Activated T-cell treated with anti-CD3 and anti-CD28 coated beads, Interleukin-2, amount 50 U/mL, for 72 hours (primary cell): ENCODE measurements around the gene IQGAP2. TPM values are rescaled to one million over a fixed set of nuclear protein-coding genes. Genes with fewer than 3 reads are reported as not detected.

ENCODE experiments used
- ATAC-seq, 2 donors: fragments of 150-1000 bp; cut with Tn5 transposase; replicated peaks in 1 of 2; 2 replicates each; pipeline ENCODE4 v1.10.0; 2021; ENCODE audit warnings: moderate library complexity in 2 of 2, mild to moderate bottlenecking in 1 of 2
- DNase-seq, 2 donors: peaks; one replicate each; pipeline ENCODE4 v3.0.0; 2021 to 2022; ENCODE audit warnings: mixed read lengths in 1 of 2
- H3K27ac Mint-ChIP-seq: one replicate; pipeline ENCODE4 v1.8.0; 2022; ENCODE audit warnings: mild to moderate bottlenecking, moderate library complexity, mixed read lengths
- H3K27me3 Mint-ChIP-seq: one replicate; pipeline ENCODE4 v1.8.0; 2022; ENCODE audit warnings: low read depth, mixed read lengths
- H3K36me3 Mint-ChIP-seq, 2 donors: one replicate each; pipeline ENCODE4 v1.8.0; 2022; ENCODE audit warnings: mixed read lengths in 2 of 2, mild to moderate bottlenecking in 1 of 2; ENCODE audit not compliant: insufficient read depth in 2 of 2
- H3K4me1 Mint-ChIP-seq: one replicate; pipeline ENCODE4 v1.8.0; 2022; ENCODE audit warnings: low read depth, mixed read lengths
- H3K4me3 Mint-ChIP-seq, 2 donors: one replicate each; pipeline ENCODE4 v1.8.0; 2022; ENCODE audit warnings: mild to moderate bottlenecking in 2 of 2, mixed read lengths in 2 of 2, moderate library complexity in 2 of 2
- H3K9me3 Mint-ChIP-seq, 2 donors: one replicate each; pipeline ENCODE4 v1.8.0; 2022; ENCODE audit warnings: mixed read lengths in 2 of 2
- total RNA-seq, 2 donors: library from RNA; stranded (reverse); gene quantifications; one replicate each; pipeline ENCODE4 v1.2.3, GENCODE V29; 2022

The IQGAP2 gene
- total RNA-seq, 2 donors from 2014 or later = 78.0 to 108 TPM

DNA sequence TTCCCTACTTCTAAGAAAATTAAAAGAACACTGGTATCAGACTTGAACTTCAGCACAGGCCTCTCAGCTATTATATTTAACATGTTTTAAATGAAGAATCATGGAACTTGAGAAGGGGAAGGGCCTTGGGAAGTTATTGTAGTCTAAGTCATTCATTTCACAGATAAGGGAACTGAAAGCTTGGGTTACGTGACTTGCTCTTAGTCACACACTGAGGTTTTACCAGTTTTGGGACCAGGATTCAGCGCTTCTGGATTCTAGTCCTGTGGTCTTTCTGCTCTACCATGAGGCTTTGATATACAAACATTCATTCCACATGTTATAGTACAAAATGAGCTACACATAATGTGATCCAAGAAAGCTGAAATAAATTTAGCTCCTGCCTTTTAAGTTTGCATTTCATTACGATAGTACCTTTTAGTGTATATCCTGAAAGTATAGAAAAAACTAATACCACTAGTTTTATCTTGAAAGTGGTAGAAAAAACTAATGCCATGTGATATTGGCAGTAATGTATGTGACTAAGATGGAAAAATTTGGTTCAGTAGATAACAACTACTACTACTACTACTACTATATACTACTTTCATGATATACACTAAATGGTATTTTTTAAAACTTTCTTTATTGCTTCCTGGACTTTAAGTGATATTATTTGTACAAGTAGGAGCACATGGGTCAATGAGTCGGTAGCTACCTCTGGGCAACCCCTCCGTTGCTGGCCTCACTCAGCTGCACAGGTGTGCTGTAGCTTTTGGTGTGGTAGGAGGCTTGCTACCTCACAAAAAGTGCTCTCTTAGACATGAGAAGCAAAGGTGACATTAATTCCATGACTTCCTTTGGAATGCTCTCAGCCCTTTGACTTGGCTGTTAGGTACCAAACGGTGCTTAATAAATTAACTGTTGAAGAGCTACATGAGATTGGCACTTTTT lies 179.4 kb downstream of the IQGAP2 start:
- Mint-ChIP-seq H3K4me3 (peak overlapping the region; percentile 17 to 60), H3K27me3 (no peaks in the 10 kb centered on the region), H3K36me3 (peaks cover 1 to 4% of the 10 kb centered on the region in 2 donors), H3K4me1 (peaks cover 34% of the 10 kb centered on the region), H3K9me3 (no peaks in the 10 kb centered on the region), H3K27ac (peak overlapping the region; percentile 59)
- peak; percentile 46 to 48 for DNase-seq
- ATAC-seq = peak; percentile 90 to 91

GRCh38 chr5:76583163-76584047 lies 180.3 kb downstream of the IQGAP2 start:
- peak overlapping the region; percentile 17 to 41 for H3K4me3 Mint-ChIP-seq
- H3K9me3 Mint-ChIP-seq = no peaks in the 10 kb centered on the region
- DNase-seq (no peak), ATAC-seq (no peak)
- H3K36me3 Mint-ChIP-seq = peaks cover 1 to 4% of the 10 kb centered on the region in 2 donors
- H3K27ac Mint-ChIP-seq = peak overlapping the region; percentile 59
- H3K27me3 Mint-ChIP-seq = no peaks in the 10 kb centered on the region
- H3K4me1 Mint-ChIP-seq = peaks cover 27% of the 10 kb centered on the region

DNA sequence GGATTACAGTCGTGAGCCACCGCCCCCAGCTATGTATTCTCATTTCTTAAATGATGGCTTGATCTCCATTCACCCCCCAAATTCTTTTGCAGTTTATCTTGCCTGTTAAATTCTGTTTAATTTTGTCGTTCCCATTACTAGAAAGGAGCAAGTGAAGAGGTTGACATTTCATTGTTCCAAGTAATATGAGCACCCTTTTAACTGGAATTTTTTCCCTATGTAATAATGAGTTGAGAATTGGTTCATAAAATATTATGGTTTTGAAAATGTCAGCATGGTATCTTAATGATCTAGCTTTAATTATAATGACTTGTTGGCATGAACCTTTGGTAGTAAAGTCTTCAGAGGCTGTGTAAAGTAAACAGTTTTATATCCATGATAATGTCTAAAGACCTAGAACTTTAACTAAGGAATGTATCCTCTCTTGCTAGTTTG lies 182.7 kb downstream of the IQGAP2 start:
- peaks cover 1 to 11% of the 10 kb centered on the region in 2 donors for H3K36me3 Mint-ChIP-seq
- H3K27me3 Mint-ChIP-seq = no peaks in the 10 kb centered on the region

DNA sequence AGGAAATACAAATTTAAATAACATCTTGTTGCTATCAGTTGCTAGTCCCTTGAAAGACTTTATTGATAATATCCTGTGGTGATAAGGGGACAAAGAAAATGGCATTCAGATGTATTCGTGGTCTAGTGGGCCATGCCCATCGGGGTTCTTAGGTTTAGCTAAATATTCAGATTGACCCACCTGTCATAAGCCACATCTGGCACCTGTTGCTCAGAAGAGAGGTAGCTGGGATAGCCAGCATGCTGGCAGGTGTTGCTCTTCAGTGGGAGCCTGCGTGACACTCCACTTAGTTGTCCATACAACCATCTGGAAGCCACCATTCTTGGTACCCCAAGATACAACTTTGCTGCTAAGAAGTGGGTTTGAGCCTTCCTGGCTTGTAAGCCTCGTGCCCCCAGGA lies 183.4 kb downstream of the IQGAP2 start:
- Mint-ChIP-seq H3K27ac (no peak overlapping the region), H3K9me3 (no peaks in the 10 kb centered on the region), H3K4me1 (peaks cover 32% of the 10 kb centered on the region), H3K4me3 (no peak overlapping the region), H3K36me3 (peaks cover 2 to 8% of the 10 kb centered on the region in 2 donors), H3K27me3 (no peaks in the 10 kb centered on the region)
- ATAC-seq = no peak
- DNase-seq = no peak

More for the DNA sequence above, 182.7 kb downstream of the IQGAP2 start:
- Mint-ChIP-seq H3K4me3 (no peak overlapping the region), H3K9me3 (no peaks in the 10 kb centered on the region), H3K4me1 (peaks cover 39% of the 10 kb centered on the region), H3K27ac (no peak overlapping the region)
- no peak for ATAC-seq
- DNase-seq = no peak

- Mint-ChIP-seq H3K27me3 (no peaks in the 10 kb centered on the region), H3K4me1 (peaks cover 15% of the 10 kb centered on the region), H3K27ac (peak overlapping the region; percentile 75), H3K4me3 (peak overlapping the region in 1 of 2 donors; percentile 30), H3K36me3 (peaks cover 7 to 17% of the 10 kb centered on the region in 2 donors), H3K9me3 (no peaks in the 10 kb centered on the region)
- DNase-seq (peak in 1 of 2 donors; percentile 35), ATAC-seq (peak; percentile 88 to 99)
Observed at GRCh38 chr5:76590027-76590426, 186.9 kb downstream of the IQGAP2 start.

GRCh38 chr5:76591366-76591765 lies 188.3 kb downstream of the IQGAP2 start:
- H3K4me3 Mint-ChIP-seq = no peak overlapping the region
- H3K9me3 Mint-ChIP-seq = peaks cover 0 to 1% of the 10 kb centered on the region in 2 donors
- H3K27ac Mint-ChIP-seq = peak overlapping the region; percentile 26
- DNase-seq (no peak), ATAC-seq (no peak)
- peaks cover 10 to 19% of the 10 kb centered on the region in 2 donors for H3K36me3 Mint-ChIP-seq
- H3K4me1 Mint-ChIP-seq = peaks cover 15% of the 10 kb centered on the region
- no peaks in the 10 kb centered on the region for H3K27me3 Mint-ChIP-seq

- H3K9me3 Mint-ChIP-seq = peaks cover 0 to 1% of the 10 kb centered on the region in 2 donors
- H3K4me3 Mint-ChIP-seq = no peak overlapping the region
- peak overlapping the region; percentile 40 for H3K27ac Mint-ChIP-seq
- ATAC-seq = no peak
- peaks cover 15% of the 10 kb centered on the region for H3K4me1 Mint-ChIP-seq
- no peak for DNase-seq
- peaks cover 15 to 26% of the 10 kb centered on the region in 2 donors for H3K36me3 Mint-ChIP-seq
- H3K27me3 Mint-ChIP-seq = no peaks in the 10 kb centered on the region
Observed at GRCh38 chr5:76592692-76593091, 189.6 kb downstream of the IQGAP2 start.

GRCh38 chr5:76594107-76594506 lies 191.0 kb downstream of the IQGAP2 start:
- ATAC-seq (no peak), DNase-seq (no peak)
- H3K4me3 Mint-ChIP-seq = no peak overlapping the region
- no peaks in the 10 kb centered on the region for H3K27me3 Mint-ChIP-seq
- H3K27ac Mint-ChIP-seq = no peak overlapping the region
- peaks cover 0 to 1% of the 10 kb centered on the region in 2 donors for H3K9me3 Mint-ChIP-seq
- H3K4me1 Mint-ChIP-seq = peaks cover 14% of the 10 kb centered on the region
- peaks cover 15 to 26% of the 10 kb centered on the region in 2 donors for H3K36me3 Mint-ChIP-seq

GRCh38 chr5:76595755-76596481 lies 192.8 kb downstream of the IQGAP2 start:
- H3K4me1 Mint-ChIP-seq = no peaks in the 10 kb centered on the region
- ATAC-seq (no peak), DNase-seq (no peak)
- no peaks in the 10 kb centered on the region for H3K27me3 Mint-ChIP-seq
- H3K27ac Mint-ChIP-seq = peak overlapping the region; percentile 63
- peaks cover 15 to 19% of the 10 kb centered on the region in 2 donors for H3K36me3 Mint-ChIP-seq
- H3K4me3 Mint-ChIP-seq = peak overlapping the region in 1 of 2 donors; percentile 41
- H3K9me3 Mint-ChIP-seq = peaks cover 0 to 1% of the 10 kb centered on the region in 2 donors

DNA sequence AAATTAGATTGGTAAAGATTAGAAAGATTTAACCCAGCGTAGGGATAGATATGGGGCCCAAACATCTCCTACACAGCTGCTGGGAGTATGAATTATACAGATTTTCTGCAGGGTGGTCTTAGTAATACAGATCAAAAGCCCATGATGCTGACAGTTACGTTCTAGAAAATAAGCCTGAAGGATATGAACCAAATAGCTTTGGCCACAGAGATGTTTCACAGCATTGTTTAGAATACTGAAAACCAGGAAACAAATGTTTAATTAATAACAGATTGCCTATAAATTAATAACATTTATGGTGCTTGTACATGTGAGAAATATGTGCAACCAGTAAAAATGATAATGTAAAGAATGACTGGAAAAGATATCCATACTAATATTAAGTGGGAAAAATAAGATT lies 195.4 kb downstream of the IQGAP2 start:
- no peak for ATAC-seq
- no peaks in the 10 kb centered on the region for H3K4me1 Mint-ChIP-seq
- no peak overlapping the region for H3K27ac Mint-ChIP-seq
- peaks cover 12 to 15% of the 10 kb centered on the region in 2 donors for H3K36me3 Mint-ChIP-seq
- H3K4me3 Mint-ChIP-seq = no peak overlapping the region
- peaks cover 0 to 1% of the 10 kb centered on the region in 2 donors for H3K9me3 Mint-ChIP-seq
- DNase-seq = no peak
- no peaks in the 10 kb centered on the region for H3K27me3 Mint-ChIP-seq

GRCh38 chr5:76600716-76601115 lies 197.6 kb downstream of the IQGAP2 start:
- H3K27me3 Mint-ChIP-seq = no peaks in the 10 kb centered on the region
- H3K27ac Mint-ChIP-seq = no peak overlapping the region
- DNase-seq (no peak), ATAC-seq (no peak)
- no peaks in the 10 kb centered on the region for H3K4me1 Mint-ChIP-seq
- H3K4me3 Mint-ChIP-seq = no peak overlapping the region
- peaks cover 0 to 1% of the 10 kb centered on the region in 2 donors for H3K9me3 Mint-ChIP-seq
- H3K36me3 Mint-ChIP-seq = peaks cover 14 to 16% of the 10 kb centered on the region in 2 donors

DNA sequence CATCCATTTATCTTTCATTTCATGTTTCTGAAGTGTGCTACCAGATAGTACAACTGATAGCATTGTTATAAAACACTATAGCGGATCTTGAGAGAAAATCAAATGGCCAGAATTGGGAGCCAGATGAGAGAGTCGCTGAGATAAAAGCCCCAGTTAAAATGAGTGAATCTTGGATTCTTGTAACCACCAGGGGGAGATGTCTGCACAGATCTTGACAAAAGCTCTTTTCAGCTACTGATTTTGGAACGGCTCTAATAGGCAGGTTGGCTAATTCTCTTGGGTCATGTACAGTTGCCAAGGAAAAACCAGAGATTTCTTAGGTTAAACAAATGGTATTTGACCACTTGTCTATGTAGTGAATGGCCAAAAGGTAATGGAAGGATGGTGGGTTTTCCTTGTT lies 198.4 kb downstream of the IQGAP2 start:
- no peaks in the 10 kb centered on the region for H3K27me3 Mint-ChIP-seq
- H3K9me3 Mint-ChIP-seq = no peaks in the 10 kb centered on the region
- peaks cover 11 to 13% of the 10 kb centered on the region in 2 donors for H3K36me3 Mint-ChIP-seq
- no peaks in the 10 kb centered on the region for H3K4me1 Mint-ChIP-seq
- ATAC-seq (peak; percentile 51 to 64), DNase-seq (peak; percentile 19 to 42)
- peak overlapping the region; percentile 11 for H3K27ac Mint-ChIP-seq
- no peak overlapping the region for H3K4me3 Mint-ChIP-seq
